ENCODE measurements around the gene GAB4.

The GAB4 gene

GRCh38 chr22:16961477-16962186, 46.4 kb downstream of the GAB4 start:
- TF ChIP-seq, protein P1, sequence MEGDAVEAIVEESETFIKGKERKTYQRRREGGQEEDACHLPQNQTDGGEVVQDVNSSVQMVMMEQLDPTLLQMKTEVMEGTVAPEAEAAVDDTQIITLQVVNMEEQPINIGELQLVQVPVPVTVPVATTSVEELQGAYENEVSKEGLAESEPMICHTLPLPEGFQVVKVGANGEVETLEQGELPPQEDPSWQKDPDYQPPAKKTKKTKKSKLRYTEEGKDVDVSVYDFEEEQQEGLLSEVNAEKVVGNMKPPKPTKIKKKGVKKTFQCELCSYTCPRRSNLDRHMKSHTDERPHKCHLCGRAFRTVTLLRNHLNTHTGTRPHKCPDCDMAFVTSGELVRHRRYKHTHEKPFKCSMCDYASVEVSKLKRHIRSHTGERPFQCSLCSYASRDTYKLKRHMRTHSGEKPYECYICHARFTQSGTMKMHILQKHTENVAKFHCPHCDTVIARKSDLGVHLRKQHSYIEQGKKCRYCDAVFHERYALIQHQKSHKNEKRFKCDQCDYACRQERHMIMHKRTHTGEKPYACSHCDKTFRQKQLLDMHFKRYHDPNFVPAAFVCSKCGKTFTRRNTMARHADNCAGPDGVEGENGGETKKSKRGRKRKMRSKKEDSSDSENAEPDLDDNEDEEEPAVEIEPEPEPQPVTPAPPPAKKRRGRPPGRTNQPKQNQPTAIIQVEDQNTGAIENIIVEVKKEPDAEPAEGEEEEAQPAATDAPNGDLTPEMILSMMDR (IDR thresholded peaks at IDR 0.05; ENCODE audit: extremely low read depth, insufficient read depth, missing control alignments), result no peak
- in situ Hi-C loops (cut with MboI; ENCODE audit: low pct_unique_long_range_greater_than_20kb, low sequenced_read_pairs, unreplicated experiment), result no loop called here
- DNase-seq (ENCODE audit: low spot score), result no peak

DNA sequence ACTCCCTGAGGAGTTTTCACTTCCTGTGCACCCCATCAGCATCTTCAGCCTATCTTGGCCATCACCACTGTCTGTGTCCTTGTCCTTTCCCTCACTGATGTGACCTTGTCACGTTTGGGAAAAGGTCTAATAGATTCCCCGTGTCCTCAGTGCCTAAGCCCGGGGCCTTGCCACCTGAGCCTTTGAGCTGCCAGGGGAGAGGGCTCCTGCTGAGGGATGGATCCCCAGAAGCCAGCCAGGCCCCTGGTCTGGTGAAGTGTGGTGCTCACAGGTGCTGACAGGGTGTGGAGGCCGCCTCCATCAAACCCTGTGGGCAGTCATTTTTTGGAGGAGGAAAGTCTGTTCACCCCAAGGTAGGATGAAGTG, 47.2 kb downstream of the GAB4 start:
- TF ChIP-seq, protein P1 (IDR thresholded peaks at IDR 0.05; ENCODE audit: extremely low read depth, insufficient read depth, missing control alignments), result no peak
- in situ Hi-C loops (cut with MboI; ENCODE audit: low pct_unique_long_range_greater_than_20kb, low sequenced_read_pairs, unreplicated experiment), result no loop called here
- peak; percentile 21 for DNase-seq (ENCODE audit: low spot score)

- in situ Hi-C loops (cut with MboI; ENCODE audit: low pct_unique_long_range_greater_than_20kb, low sequenced_read_pairs, unreplicated experiment), result no loop called here
- DNase-seq (ENCODE audit: low spot score), result peak; percentile 7
- TF ChIP-seq, protein P1 (IDR thresholded peaks at IDR 0.05; ENCODE audit: extremely low read depth, insufficient read depth, missing control alignments), result no peak
These were observed 47.7 kb downstream of the GAB4 start for GRCh38 chr22:16960220-16960883.

DNA sequence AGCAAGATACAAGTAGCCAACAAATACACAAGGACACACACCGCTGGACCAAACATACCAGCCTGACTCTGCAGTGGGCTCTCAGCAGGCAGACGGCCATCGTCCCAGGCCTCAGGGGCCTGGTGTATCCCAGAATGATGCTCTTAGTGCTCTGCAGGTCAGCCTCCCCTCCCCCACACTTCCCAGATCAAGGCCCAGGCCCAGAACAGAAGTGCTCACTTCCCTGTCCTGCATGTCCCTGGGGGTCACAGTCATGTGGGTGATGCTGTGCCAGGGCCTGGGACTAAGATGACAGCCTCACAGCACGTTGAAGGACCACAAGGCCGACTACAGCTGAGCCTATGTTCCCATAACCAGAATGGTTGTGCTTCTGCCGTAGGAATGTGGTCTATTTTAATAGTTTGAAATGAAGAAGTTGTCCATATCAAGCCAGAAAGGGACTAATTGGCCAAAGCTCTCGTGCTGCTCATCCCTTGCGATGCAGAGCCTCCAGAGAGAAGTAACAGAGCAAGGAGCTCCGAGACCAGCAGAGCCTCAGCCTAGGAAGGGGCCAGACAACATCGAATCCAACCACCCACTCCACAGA, 48.6 kb downstream of the GAB4 start:
- DNase-seq (ENCODE audit: low spot score), result peak; percentile 6
- TF ChIP-seq, protein P1 (IDR thresholded peaks at IDR 0.05; ENCODE audit: extremely low read depth, insufficient read depth, missing control alignments), result no peak
- in situ Hi-C loops (cut with MboI; ENCODE audit: low pct_unique_long_range_greater_than_20kb, low sequenced_read_pairs, unreplicated experiment), result no loop called here

GRCh38 chr22:16958475-16958874, 49.5 kb downstream of the GAB4 start:
- TF ChIP-seq, protein P1 (IDR thresholded peaks at IDR 0.05; ENCODE audit: extremely low read depth, insufficient read depth, missing control alignments), result no peak
- peak; percentile 5 for DNase-seq (ENCODE audit: low spot score)
- in situ Hi-C loops (cut with MboI; ENCODE audit: low pct_unique_long_range_greater_than_20kb, low sequenced_read_pairs, unreplicated experiment), result no loop called here

- TF ChIP-seq, protein P1 (IDR thresholded peaks at IDR 0.05; ENCODE audit: extremely low read depth, insufficient read depth, missing control alignments), result no peak
- in situ Hi-C loops (cut with MboI; ENCODE audit: low pct_unique_long_range_greater_than_20kb, low sequenced_read_pairs, unreplicated experiment), result no loop called here
- DNase-seq (ENCODE audit: low spot score), result peak; percentile 6
These were observed 50.2 kb downstream of the GAB4 start for GRCh38 chr22:16957781-16958180.
